KMS-11 (cell line): ENCODE measurements around the gene ACADS.

Experiments used
- H2AFZ ChIP-seq: fragments of 200-600 bp; sonication (generic); 2 replicates; pipeline ENCODE4 v1.6.1; 2016; ENCODE audit warnings: antibody characterized with exemption, mixed run types, low read depth
- H3K27ac ChIP-seq: fragments of 200-600 bp; sonication (generic); 2 replicates; pipeline ENCODE4 v1.6.1; 2016; ENCODE audit warnings: mild to moderate bottlenecking, mixed run types
- H3K27me3 ChIP-seq: fragments of 200-600 bp; sonication (generic); 2 replicates; pipeline ENCODE4 v1.6.1; 2017; ENCODE audit warnings: mild to moderate bottlenecking, low read depth, mixed run types, moderate library complexity; ENCODE audit not compliant: insufficient read depth
- H3K36me3 ChIP-seq: fragments of 200-600 bp; sonication (generic); 2 replicates; pipeline ENCODE4 v1.6.1; 2017; ENCODE audit warnings: mild to moderate bottlenecking, mixed run types; ENCODE audit not compliant: insufficient read depth
- H3K4me1 ChIP-seq: fragments of 200-600 bp; sonication (generic); 2 replicates; pipeline ENCODE4 v1.6.1; 2016; ENCODE audit warnings: mild to moderate bottlenecking, low read depth, mixed run types; ENCODE audit not compliant: poor library complexity, severe bottlenecking
- H3K4me2 ChIP-seq: fragments of 200-600 bp; sonication (generic); 2 replicates; pipeline ENCODE4 v1.7.0; 2016; ENCODE audit warnings: mild to moderate bottlenecking, mixed run types
- H3K4me3 ChIP-seq: fragments of 200-600 bp; sonication (generic); IDR thresholded peaks from 2 replicates; pipeline ENCODE4 v1.6.1; 2017; ENCODE audit warnings: low read depth, low read length, mixed read lengths; ENCODE audit not compliant: insufficient read depth
- H3K79me2 ChIP-seq: fragments of 200-600 bp; sonication (generic); 2 replicates; pipeline ENCODE4 v1.6.1; 2016; ENCODE audit warnings: low read depth, mixed run types; ENCODE audit not compliant: insufficient read depth
- H3K9ac ChIP-seq: fragments of 200-600 bp; sonication (generic); 2 replicates; pipeline ENCODE4 v1.6.1; 2016; ENCODE audit warnings: mild to moderate bottlenecking, mixed run types
- H4K20me1 ChIP-seq: fragments of 200-600 bp; sonication (generic); 2 replicates; pipeline ENCODE4 v1.6.1; 2016; ENCODE audit warnings: mild to moderate bottlenecking, mixed run types; ENCODE audit not compliant: insufficient read depth
- TF ChIP-seq, protein P1 (sequence below): fragments of 200-600 bp; sonication (generic); conservative IDR thresholded peaks from 2 replicates; pipeline ENCODE4 v1.6.1; 2017; ENCODE audit warnings: low read depth, mild to moderate bottlenecking, antibody characterized with exemption, low read length, moderate library complexity, mixed read lengths

The ACADS gene

DNA sequence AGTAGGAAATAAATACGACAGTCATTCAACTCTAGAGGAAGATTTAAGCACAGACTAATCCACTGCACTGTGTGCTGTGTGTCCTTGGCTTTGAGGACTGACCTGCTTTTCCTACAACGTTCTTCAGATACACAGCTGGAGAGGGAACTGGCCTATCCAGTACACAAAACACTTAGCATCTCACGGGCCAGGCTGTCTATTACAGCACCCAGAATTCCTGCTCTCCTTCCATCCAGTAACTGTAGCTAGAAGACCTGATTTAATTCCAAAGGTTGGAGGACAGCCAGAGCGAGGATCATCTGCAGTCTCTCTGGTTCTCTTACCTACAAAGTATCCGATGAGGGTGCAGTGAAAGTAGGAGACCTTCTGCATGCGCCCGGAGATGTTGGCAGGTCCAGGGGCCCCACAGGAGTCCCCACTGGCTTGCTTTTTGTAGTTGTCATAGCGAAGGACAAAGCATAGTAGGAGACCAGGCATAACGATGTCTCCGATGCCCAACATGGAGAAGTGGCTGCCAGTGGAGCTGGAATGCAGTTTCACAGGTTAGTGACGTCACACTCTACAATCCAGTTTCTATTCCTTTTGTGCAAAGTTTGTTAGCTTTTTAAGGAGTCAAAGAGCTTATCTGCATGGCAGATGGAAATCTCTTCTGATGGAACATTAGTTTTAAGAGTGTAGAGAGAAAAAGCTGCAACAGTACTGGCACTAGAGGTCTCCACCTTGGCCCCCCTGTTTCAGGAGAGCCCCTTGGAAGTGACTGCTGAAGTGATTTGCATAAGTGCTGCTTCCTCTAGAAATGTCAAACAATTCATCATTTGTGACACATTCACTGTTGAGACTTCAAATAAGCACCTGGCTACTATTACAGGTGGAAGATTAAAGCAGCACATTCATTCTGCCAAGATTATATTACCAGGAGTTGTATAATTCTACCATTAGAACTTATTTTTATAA, 41.7 kb downstream of the ACADS start:
- H3K27ac ChIP-seq, result no peak overlapping the region
- H3K9ac ChIP-seq, result no peak overlapping the region
- no peaks in the 10 kb centered on the region for H3K27me3 ChIP-seq
- no peak overlapping the region for H3K4me3 ChIP-seq
- H3K36me3 ChIP-seq, result no peaks in the 10 kb centered on the region
- no peak overlapping the region for H2AFZ ChIP-seq
- H3K79me2 ChIP-seq, result no peaks in the 10 kb centered on the region
- H3K4me2 ChIP-seq, result no peak overlapping the region
- no peaks in the 10 kb centered on the region for H4K20me1 ChIP-seq
- TF ChIP-seq, protein P1, sequence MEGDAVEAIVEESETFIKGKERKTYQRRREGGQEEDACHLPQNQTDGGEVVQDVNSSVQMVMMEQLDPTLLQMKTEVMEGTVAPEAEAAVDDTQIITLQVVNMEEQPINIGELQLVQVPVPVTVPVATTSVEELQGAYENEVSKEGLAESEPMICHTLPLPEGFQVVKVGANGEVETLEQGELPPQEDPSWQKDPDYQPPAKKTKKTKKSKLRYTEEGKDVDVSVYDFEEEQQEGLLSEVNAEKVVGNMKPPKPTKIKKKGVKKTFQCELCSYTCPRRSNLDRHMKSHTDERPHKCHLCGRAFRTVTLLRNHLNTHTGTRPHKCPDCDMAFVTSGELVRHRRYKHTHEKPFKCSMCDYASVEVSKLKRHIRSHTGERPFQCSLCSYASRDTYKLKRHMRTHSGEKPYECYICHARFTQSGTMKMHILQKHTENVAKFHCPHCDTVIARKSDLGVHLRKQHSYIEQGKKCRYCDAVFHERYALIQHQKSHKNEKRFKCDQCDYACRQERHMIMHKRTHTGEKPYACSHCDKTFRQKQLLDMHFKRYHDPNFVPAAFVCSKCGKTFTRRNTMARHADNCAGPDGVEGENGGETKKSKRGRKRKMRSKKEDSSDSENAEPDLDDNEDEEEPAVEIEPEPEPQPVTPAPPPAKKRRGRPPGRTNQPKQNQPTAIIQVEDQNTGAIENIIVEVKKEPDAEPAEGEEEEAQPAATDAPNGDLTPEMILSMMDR, result no peak
- no peaks in the 10 kb centered on the region for H3K4me1 ChIP-seq

DNA sequence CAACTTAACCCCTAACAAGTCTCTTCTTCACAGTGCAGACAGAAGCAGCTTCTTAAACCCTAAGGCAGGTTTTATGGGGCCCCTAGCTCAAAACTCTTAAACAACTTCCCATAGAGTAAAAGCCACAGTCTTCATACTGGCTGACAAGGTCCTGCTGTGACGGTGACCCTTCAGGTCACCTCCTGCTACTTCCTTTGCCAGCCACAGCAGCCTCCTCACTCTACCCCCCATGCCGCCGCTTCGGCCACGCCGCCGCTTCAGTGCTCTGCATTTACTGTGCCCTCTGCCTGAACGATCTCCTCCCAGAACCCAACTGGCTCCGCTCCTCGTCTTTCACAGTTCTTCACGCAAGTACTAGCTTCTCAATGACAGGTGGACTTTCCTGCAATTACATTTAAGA, 45.5 kb downstream of the ACADS start:
- Histone ChIP-seq H3K4me2 (no peak overlapping the region), H3K9ac (no peak overlapping the region), H3K4me3 (no peak overlapping the region), H4K20me1 (no peaks in the 10 kb centered on the region), H3K27ac (no peak overlapping the region), H2AFZ (no peak overlapping the region), H3K79me2 (no peaks in the 10 kb centered on the region), H3K36me3 (no peaks in the 10 kb centered on the region), H3K4me1 (peaks cover 10% of the 10 kb centered on the region), H3K27me3 (no peaks in the 10 kb centered on the region)
- TF ChIP-seq, protein P1, result no peak

DNA sequence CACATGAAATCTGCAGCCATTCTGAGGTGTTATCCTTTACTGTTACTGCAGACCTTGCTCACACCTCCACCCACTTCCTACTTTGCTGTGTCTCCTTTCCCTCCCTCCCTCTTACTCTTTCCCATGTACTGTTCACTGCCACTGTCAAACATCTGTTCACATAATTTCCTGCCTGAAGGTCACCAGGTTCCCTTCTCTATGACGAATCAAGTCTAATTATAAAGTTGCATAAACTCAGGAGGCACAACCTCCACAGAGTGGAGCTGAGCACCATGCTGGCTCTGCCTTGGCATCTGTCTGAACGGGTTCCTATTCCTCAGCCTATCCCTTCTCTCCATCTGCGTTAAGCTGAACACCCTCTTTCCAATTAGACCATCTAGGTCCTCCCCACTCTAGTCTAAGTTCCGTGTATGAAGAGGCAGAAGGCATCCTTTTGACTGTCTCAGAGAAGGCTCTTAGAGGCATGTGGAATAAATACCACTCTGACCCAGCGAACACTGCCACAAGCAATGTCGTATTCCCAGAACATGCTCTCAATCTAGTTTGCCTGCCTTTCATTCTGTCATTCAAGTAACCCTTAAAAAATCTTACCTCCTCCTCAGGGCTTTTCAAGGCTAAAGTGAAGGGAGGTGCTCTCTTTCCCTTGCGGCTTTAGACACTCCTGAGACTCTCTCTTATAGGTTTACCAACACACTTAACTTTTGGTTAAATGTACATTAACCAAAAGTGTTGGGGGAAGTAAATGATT, 48.7 kb downstream of the ACADS start:
- H3K27me3 ChIP-seq, result no peaks in the 10 kb centered on the region
- no peak overlapping the region for H2AFZ ChIP-seq
- H3K4me1 ChIP-seq, result peaks cover 27% of the 10 kb centered on the region
- no peak overlapping the region for H3K9ac ChIP-seq
- no peaks in the 10 kb centered on the region for H4K20me1 ChIP-seq
- no peaks in the 10 kb centered on the region for H3K79me2 ChIP-seq
- no peak overlapping the region for H3K4me3 ChIP-seq
- TF ChIP-seq, protein P1, result no peak
- no peaks in the 10 kb centered on the region for H3K36me3 ChIP-seq
- H3K4me2 ChIP-seq, result no peak overlapping the region
- no peak overlapping the region for H3K27ac ChIP-seq

DNA sequence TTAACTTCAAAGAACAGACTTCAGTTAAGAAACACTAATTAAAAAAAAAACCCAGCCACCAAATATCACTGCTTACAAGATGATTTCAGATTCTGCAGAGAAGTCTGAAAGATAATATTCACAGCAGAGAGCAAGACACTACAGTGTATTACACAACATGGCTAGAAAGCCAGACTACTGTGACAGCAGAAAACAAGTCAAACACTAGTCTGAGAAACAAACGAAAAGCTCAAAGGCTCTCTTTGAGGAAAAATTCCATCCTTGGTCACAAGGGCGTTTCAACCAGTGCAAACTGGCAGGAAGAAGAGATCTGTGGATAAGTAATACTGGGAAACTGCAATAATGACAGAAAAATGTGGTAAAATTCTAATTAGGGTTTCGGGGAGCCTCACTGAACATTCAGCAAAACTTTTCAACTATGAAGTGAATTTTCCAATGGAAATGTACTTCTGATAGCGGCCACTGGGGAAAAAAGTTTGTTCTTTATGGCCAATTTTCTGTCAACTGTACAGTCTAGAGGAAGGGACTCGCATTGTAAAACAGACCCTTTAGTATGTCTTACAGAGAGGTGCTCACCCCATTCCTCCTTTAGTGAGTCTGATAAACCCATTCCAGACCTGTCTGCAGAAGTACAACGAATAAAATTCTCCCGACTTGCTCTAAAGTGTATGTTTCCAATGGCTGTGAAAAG, 50.4 kb downstream of the ACADS start:
- no peak overlapping the region for H3K9ac ChIP-seq
- TF ChIP-seq, protein P1, result no peak

More for the DNA sequence above, 50.4 kb downstream of the ACADS start:
- no peak overlapping the region for H2AFZ ChIP-seq
- H3K4me2 ChIP-seq, result peak overlapping the region; percentile 25; the same call in 1 of the 2 replicates
- H3K27ac ChIP-seq, result peak overlapping the region; percentile 36; the same call in 1 of the 2 replicates
- no peaks in the 10 kb centered on the region for H3K27me3 ChIP-seq
- H3K79me2 ChIP-seq, result no peaks in the 10 kb centered on the region
- peaks cover 27% of the 10 kb centered on the region for H3K4me1 ChIP-seq
- no peaks in the 10 kb centered on the region for H4K20me1 ChIP-seq
- H3K4me3 ChIP-seq, result no peak overlapping the region
- H3K36me3 ChIP-seq, result no peaks in the 10 kb centered on the region
